HG02759 (cell line): ENCODE data around the gene ZNF697.
"Not testable (repeated sequence)": the region's sequence is repeated elsewhere in the genome, so short reads cannot be mapped to it uniquely, and the experiment has no call there.

Experiments used
- ATAC-seq: cut with Tn5 transposase; IDR thresholded peaks from one replicate; pipeline ENCODE4 v1.9.1; 2021; ENCODE audit warnings: mild to moderate bottlenecking, moderate library complexity; ENCODE audit not compliant: unreplicated experiment

ZNF697 gene

GRCh38 chr1:119647734-119648619 lies at the start of gene ZNF697:
ZNF697 (minus strand) TSS chr1:119648266; CDS start chr1:119626100, 22,166 bp downstream.
- peak; percentile 77 for ATAC-seq

DNA sequence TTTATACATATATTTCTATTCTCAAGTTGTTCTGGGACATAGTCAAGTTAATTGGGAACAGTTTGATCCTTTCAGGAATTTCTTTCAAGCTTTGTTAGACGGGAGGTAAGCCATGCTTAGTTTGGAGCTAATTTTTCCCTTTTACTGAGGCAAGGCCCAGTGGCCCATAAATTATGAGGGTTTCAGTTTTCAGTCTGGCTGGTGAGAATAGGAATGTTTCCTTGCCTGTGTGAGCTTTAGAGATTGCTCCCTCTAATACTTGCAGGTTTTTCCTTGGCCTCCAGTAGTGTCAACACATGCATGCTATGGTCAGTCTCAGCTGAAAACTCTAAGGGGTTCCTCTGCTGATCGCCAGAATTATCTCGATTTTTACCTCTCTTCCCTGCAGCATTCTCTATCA lies 49.5 kb upstream of the ZNF697 start:
- ATAC-seq, result no peak

GRCh38 chr1:119696863-119697262 lies 48.8 kb upstream of the ZNF697 start:
- not testable (repeated sequence) for ATAC-seq

- ATAC-seq, result no peak
Observed at GRCh38 chr1:119689511-119689910, 41.4 kb upstream of the ZNF697 start.

GRCh38 chr1:119688810-119689209 lies 40.7 kb upstream of the ZNF697 start:
- ATAC-seq, result no peak

DNA sequence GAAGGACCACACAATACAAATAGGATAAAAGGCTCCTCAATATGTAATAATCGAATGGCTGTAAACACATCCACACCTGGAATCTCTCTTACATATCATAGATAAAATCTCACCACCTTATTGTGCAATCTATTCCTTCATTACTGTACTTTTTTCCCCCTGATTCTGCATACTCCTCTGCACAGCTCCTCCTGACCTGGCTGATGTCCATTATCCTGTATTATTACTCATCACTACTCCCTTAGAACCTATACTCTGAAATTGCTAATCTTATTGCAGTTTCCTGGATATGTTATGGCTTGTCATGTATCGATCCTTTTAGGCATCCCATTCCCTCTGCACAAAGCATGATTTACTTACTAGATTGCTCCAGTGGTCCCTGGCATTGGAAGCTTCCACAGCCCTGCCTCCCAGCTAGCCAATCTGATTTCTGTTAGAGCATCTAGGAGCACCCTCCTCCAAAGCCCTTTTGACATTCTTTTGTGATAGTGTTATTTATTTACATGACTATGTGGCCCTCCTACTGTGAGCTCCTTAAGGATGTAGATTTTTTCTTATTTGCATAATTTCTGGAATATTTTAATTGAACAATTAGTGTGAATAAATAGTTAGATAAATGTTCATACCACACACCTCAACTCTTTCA lies 39.5 kb upstream of the ZNF697 start:
- ATAC-seq, result no peak

DNA sequence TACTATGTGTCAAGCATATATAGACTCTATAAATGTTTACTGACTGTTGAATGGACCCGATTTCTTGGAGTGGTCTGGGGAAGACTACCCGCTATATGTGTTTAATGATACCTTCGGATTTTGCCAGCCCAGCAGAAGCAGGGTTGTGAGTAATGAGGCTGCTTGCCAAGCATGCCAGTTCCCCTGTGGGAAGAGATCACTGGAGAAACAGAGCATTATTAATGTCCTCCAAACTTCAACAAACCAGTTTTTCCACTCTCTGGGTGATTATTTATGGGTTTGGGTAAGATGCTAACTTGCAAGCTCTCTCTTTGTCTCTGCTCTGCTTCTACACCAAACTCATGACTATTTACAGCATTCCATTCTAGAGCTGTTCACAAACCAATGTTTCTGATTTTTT lies 38.6 kb upstream of the ZNF697 start:
- no peak for ATAC-seq

DNA sequence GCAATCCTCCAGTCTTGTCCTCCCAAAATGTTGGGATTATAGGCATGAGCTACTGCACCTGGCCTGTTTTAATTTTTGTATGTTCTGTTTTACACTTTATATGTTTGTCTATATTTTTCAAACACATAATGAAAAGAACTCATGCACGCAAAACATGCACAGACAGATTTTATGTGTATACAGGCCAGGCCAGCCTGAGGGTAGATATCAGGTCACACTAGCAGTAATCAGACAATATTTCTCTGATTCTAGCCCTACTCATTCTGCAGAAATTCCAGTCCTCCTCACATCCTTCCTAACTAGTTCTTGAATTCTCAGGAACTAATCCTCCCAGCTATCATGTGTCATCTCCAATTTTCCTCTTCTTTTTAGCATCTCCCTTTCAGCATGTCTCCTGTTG lies 35.8 kb upstream of the ZNF697 start:
- ATAC-seq, result no peak

- no peak for ATAC-seq
Observed at GRCh38 chr1:119682141-119682540, 34.1 kb upstream of the ZNF697 start.

GRCh38 chr1:119681560-119681959 lies 33.5 kb upstream of the ZNF697 start:
- ATAC-seq, result no peak

- no peak for ATAC-seq
Observed at GRCh38 chr1:119680723-119681122, 32.7 kb upstream of the ZNF697 start.

- ATAC-seq, result no peak
Observed at GRCh38 chr1:119680193-119680592, 32.1 kb upstream of the ZNF697 start.

DNA sequence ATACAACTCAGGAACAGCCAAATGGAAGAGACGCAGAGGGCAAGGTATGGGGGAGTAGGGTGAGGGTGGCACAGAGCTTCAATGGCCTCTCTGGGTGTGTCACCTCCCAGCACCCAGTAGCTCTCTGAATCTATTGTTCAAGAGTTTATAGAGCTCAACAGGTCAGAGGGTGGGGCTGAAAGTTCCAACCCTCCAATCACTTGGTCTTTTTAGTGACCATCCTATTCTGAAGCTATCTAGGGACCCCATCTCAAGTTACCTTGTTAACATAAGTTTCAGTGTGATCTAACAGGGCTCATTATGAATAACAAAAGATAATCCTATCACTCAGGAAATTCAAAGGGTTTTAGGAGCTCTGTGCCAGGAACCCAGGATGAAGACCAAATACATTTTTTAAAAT lies 31.2 kb upstream of the ZNF697 start:
- ATAC-seq, result no peak

- ATAC-seq, result no peak
Observed at GRCh38 chr1:119676571-119677206, 28.6 kb upstream of the ZNF697 start.

GRCh38 chr1:119675349-119676345 lies 27.6 kb upstream of the ZNF697 start:
- ATAC-seq, result peak; percentile 73

- ATAC-seq, result no peak
Observed at GRCh38 chr1:119674835-119675289, 26.8 kb upstream of the ZNF697 start.

DNA sequence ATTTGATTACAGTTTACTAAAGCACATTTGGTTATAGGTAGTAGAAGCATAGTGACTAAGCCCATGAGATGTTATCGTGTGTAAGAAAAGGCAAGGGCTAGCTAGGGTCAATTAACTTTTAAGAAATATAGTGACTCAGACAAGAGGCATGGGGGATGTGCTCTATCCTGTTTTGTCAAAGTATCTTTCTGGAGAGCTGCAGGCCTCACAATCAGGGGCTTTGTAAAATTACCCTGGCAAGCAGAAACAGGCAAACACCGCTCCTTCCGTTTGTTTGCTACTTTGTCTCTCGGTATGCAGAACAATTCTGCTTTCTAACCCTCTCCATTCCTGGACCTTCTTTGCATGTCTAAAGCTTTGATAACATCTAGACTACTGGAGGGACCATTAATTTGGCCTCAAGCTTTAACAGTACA lies 26.1 kb upstream of the ZNF697 start:
- no peak for ATAC-seq

DNA sequence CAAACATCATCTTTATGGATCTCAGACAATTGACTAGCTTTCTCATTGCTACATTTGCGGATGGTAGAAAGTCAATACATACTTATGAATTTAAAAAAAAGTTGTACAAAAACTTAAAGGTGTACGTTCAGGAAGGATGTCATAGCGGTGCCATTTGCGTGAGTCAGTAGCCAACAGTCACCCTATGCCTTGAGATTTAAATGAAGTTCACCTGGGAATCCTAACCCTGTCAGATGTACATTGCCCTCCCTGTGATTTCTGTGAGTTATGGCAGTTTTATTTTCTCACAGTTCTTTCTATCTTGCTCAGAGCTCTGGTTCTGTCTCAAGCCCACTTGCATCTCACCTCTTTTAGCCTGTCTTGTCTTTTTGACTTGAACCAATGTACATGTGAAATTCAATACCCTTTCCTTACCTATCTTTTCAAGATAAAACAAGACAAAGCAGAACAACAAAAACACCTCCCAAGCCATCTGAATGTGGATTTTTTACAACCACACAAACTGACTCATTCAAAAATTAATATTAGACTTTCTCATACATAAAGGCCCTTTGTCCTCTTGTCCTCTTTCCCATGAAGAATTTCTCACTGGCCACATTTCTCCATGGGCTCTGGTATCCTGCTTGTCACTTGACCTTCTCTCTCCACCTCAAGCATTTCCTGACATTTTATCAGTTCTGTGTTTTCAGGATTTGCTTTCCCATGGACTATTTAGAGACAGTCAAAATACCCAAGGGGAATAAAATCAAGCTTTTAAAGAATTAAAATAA lies 25.3 kb upstream of the ZNF697 start:
- no peak for ATAC-seq

DNA sequence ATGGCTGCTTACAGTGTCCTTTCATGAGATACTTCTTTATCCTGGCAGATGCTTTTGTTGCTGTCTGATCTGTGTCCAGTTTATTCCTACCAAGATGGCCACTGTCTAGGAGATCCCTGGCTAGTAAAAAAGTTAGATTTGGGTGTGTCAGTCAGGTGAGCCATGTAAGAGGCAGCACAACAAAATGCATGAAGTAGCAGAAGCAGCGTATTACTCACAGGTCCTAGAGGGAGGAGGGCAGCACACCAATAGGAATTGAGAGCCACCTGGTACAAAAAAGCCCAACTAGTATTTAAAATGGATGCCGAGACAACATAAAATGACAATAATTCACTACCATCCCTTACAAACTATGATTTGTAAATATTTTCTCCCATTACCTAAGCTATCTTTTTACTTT lies 22.8 kb upstream of the ZNF697 start:
- ATAC-seq, result no peak

DNA sequence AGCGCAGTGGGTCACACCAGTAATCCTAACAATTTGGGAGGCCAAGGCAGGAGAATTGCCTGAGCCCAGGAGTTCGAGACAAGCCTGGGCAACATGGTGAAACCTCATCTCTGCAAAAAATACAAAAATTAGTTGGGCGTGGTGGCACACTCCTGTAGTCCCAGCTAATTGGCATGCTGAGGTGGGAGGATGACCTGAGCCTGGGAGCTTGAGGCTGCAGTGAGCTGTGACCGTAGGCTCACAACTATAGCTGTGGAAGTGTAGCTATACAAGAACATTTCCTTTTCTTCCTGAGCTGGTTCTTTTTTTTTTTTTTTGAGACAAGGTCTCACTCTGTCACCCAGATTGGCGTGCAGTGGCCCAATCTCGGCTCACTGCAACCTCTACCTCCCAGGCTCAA lies 19.1 kb upstream of the ZNF697 start:
- ATAC-seq, result no peak
